Measurements from ENCODE around the gene ZNF275.

Gene ZNF275

DNA sequence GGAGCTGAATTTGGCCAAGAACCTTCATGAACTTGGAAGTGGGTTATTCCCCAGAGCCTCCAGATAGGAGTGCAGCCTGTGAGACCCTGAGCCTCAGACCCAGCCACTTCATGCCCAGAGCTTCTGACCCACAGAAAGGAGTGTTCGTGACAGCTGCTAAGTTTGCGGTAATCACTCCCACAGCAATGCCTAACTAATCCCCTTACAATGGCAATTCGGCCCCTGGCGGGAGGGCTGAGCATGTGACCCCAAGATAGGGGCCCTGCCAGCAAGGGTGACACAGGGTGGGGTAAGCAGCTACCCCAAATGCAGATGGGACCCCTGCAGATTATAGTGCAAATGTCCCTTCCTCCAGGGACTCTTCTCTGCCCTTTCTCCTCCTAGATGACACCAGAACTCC is 44.7 kb downstream of the ZNF275 start:
- DNase-seq = peak; percentile 48
- Histone ChIP-seq H3K27ac (no peak overlapping the region), H3K27me3 (ENCODE audit: insufficient read depth, low read depth, severe bottlenecking) (peaks cover 9% of the 10 kb centered on the region), H3K4me3 (ENCODE audit: low read depth, low read length) (no peak overlapping the region), H3K9me3 (ENCODE audit: severe bottlenecking) (peaks cover 7% of the 10 kb centered on the region), H3K36me3 (no peaks in the 10 kb centered on the region)
- TF ChIP-seq, protein P1, sequence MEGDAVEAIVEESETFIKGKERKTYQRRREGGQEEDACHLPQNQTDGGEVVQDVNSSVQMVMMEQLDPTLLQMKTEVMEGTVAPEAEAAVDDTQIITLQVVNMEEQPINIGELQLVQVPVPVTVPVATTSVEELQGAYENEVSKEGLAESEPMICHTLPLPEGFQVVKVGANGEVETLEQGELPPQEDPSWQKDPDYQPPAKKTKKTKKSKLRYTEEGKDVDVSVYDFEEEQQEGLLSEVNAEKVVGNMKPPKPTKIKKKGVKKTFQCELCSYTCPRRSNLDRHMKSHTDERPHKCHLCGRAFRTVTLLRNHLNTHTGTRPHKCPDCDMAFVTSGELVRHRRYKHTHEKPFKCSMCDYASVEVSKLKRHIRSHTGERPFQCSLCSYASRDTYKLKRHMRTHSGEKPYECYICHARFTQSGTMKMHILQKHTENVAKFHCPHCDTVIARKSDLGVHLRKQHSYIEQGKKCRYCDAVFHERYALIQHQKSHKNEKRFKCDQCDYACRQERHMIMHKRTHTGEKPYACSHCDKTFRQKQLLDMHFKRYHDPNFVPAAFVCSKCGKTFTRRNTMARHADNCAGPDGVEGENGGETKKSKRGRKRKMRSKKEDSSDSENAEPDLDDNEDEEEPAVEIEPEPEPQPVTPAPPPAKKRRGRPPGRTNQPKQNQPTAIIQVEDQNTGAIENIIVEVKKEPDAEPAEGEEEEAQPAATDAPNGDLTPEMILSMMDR (IDR thresholded peaks at IDR 0.05; ENCODE audit: low read depth, low read length) = no peak

- Histone ChIP-seq H3K36me3 (no peaks in the 10 kb centered on the region), H3K4me3 (ENCODE audit: low read depth, low read length) (no peak overlapping the region), H3K27ac (no peak overlapping the region), H3K27me3 (ENCODE audit: insufficient read depth, low read depth, severe bottlenecking) (peaks cover 6% of the 10 kb centered on the region), H3K9me3 (ENCODE audit: severe bottlenecking) (peaks cover 7% of the 10 kb centered on the region)
- TF ChIP-seq, protein P1 (IDR thresholded peaks at IDR 0.05; ENCODE audit: low read depth, low read length) = no peak
- DNase-seq = no peak
These were observed 45.6 kb downstream of the ZNF275 start for GRCh38 chrX:153379508-153379907.

GRCh38 chrX:153379971-153380581 is 46.1 kb downstream of the ZNF275 start:
- no peak for DNase-seq
- H3K9me3 ChIP-seq (ENCODE audit: severe bottlenecking) = peaks cover 7% of the 10 kb centered on the region
- peaks cover 4% of the 10 kb centered on the region for H3K27me3 ChIP-seq (ENCODE audit: insufficient read depth, low read depth, severe bottlenecking)

GRCh38 chrX:153380691-153381090 is 46.7 kb downstream of the ZNF275 start:
- H3K4me3 ChIP-seq (ENCODE audit: low read depth, low read length) = no peak overlapping the region
- no peak overlapping the region for H3K27ac ChIP-seq
- no peaks in the 10 kb centered on the region for H3K36me3 ChIP-seq
- TF ChIP-seq, protein P1 (IDR thresholded peaks at IDR 0.05; ENCODE audit: low read depth, low read length) = no peak
- DNase-seq = no peak
- H3K9me3 ChIP-seq (ENCODE audit: severe bottlenecking) = peaks cover 7% of the 10 kb centered on the region
- peaks cover 4% of the 10 kb centered on the region for H3K27me3 ChIP-seq (ENCODE audit: insufficient read depth, low read depth, severe bottlenecking)

More at GRCh38 chrX:153379971-153380581, 46.1 kb downstream of the ZNF275 start:
- Histone ChIP-seq H3K27ac (no peak overlapping the region), H3K36me3 (no peaks in the 10 kb centered on the region), H3K4me3 (ENCODE audit: low read depth, low read length) (no peak overlapping the region)
- TF ChIP-seq, protein P1 (IDR thresholded peaks at IDR 0.05; ENCODE audit: low read depth, low read length) = no peak

GRCh38 chrX:153381684-153382532 is 48.0 kb downstream of the ZNF275 start:
- peaks cover 9% of the 10 kb centered on the region for H3K27me3 ChIP-seq (ENCODE audit: insufficient read depth, low read depth, severe bottlenecking)
- no peak overlapping the region for H3K4me3 ChIP-seq (ENCODE audit: low read depth, low read length)
- TF ChIP-seq, protein P1 (IDR thresholded peaks at IDR 0.05; ENCODE audit: low read depth, low read length) = peak; percentile 65
- no peak overlapping the region for H3K27ac ChIP-seq
- DNase-seq = peak; percentile 66
- no peaks in the 10 kb centered on the region for H3K36me3 ChIP-seq
- H3K9me3 ChIP-seq (ENCODE audit: severe bottlenecking) = peaks cover 7% of the 10 kb centered on the region

Measured in WERI-Rb-1 (cell line).